ENCODE results near the gene ITGA8. TPM values are rescaled to one million over a fixed set of nuclear protein-coding genes. Genes with fewer than 3 reads are reported as not detected.
"Not testable (repeated sequence)": the region's sequence is repeated elsewhere in the genome, so short reads cannot be mapped to it uniquely, and the experiment has no call there.

The ITGA8 gene
- total and polyA plus RNA-seq, 2 donors (not counting 1 experiment from before 2014, with no cell fraction given): not detected

DNA sequence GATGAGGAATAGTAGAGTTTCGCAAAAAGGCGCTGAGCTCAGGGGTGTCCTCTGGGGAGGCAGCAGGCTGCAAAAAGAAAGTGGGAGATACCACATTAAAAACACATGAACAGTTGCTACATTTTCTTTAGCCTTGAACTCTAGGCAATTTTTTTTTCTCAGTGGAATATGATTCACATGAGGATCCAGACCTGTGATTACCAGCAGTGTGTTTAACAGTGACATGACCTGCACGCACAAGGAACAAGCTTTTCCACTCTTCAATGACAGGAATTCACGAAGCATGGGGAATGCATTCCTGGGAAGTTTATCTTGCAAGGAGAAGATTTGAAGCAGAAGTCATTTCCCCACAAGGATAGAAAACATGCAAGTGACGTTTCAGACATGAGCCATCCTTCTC, 161.6 kb downstream of the ITGA8 start:
- Mint-ChIP-seq H3K4me1 (no peaks in the 10 kb centered on the region), H3K27me3 (peaks cover 4% of the 10 kb centered on the region), H3K27ac (no peak overlapping the region), H3K4me3 (no peak overlapping the region), H3K9me3 (ENCODE audit: insufficient read depth) (peaks cover 2% of the 10 kb centered on the region)
- H3K4me1 ChIP-seq (ENCODE audit: control insufficient read depth in 2 of 2, insufficient read depth in 2 of 2, low read length in 2 of 2): no peaks in the 10 kb centered on the region
- POLR2A ChIA-PET: no interaction called here
- CTCF ChIA-PET: no interaction called here
- no peak overlapping the region for H2AFZ ChIP-seq (ENCODE audit: insufficient read depth, low read depth, low read length, poor library complexity, severe bottlenecking)
- no CpG with 5 or more reads among the region's 5 CpGs for WGBS (ENCODE audit: insufficient coverage)
- intact Hi-C loops (cut with micrococcal nuclease): no loop called here
- no peaks in the 10 kb centered on the region for H4K20me1 ChIP-seq (ENCODE audit: control insufficient read depth, insufficient read depth, low read length, poor library complexity, severe bottlenecking)
- TF ChIP-seq EZH2 (IDR thresholded peaks at IDR 0.05; ENCODE audit: borderline replicate concordance, insufficient read depth, low read depth, low read length, poor library complexity, severe bottlenecking): no peak
- TF ChIP-seq, protein P1, sequence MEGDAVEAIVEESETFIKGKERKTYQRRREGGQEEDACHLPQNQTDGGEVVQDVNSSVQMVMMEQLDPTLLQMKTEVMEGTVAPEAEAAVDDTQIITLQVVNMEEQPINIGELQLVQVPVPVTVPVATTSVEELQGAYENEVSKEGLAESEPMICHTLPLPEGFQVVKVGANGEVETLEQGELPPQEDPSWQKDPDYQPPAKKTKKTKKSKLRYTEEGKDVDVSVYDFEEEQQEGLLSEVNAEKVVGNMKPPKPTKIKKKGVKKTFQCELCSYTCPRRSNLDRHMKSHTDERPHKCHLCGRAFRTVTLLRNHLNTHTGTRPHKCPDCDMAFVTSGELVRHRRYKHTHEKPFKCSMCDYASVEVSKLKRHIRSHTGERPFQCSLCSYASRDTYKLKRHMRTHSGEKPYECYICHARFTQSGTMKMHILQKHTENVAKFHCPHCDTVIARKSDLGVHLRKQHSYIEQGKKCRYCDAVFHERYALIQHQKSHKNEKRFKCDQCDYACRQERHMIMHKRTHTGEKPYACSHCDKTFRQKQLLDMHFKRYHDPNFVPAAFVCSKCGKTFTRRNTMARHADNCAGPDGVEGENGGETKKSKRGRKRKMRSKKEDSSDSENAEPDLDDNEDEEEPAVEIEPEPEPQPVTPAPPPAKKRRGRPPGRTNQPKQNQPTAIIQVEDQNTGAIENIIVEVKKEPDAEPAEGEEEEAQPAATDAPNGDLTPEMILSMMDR (IDR thresholded peaks at IDR 0.05): no peak
- H3K27me3 ChIP-seq (replicated peaks in 1 of 4; ENCODE audit: control extremely low read depth in 1 of 4, control insufficient read depth in 3 of 4, insufficient read depth in 4 of 4, low read length in 3 of 4): peaks cover 0 to 2% (median 0%) of the 10 kb centered on the region in 4 experiments
- H3K9me3 ChIP-seq (ENCODE audit: control extremely low read depth in 1 of 3, control insufficient read depth in 2 of 3, insufficient read depth in 1 of 3, low read length in 2 of 3): peaks cover 0 to 5% (median 0%) of the 10 kb centered on the region in 3 donors
- H3K9ac ChIP-seq (ENCODE audit: low read length): no peak overlapping the region
- H3K27ac ChIP-seq (ENCODE audit: low read length in 2 of 2): no peak overlapping the region
- no peak overlapping the region for H3K4me3 ChIP-seq (ENCODE audit: control extremely low read depth in 1 of 5, extremely low read depth in 1 of 5, insufficient read depth in 1 of 5, low read depth in 2 of 5, low read length in 4 of 5)
- no peaks in the 10 kb centered on the region for H3K79me2 ChIP-seq (ENCODE audit: control insufficient read depth, insufficient read depth, low read length)
- DNase-seq (no peak), ATAC-seq (ENCODE audit: low read depth) (no peak)
- no peaks in the 10 kb centered on the region for H3K36me3 ChIP-seq (replicated peaks in 1 of 2; ENCODE audit: control extremely low read depth in 1 of 2, control insufficient read depth in 1 of 2, extremely low read depth in 1 of 2, insufficient read depth in 2 of 2, low read length in 1 of 2)
- H3K4me2 ChIP-seq (replicated peaks; ENCODE audit: low read depth, low read length, poor library complexity, severe bottlenecking): no peak overlapping the region

DNA sequence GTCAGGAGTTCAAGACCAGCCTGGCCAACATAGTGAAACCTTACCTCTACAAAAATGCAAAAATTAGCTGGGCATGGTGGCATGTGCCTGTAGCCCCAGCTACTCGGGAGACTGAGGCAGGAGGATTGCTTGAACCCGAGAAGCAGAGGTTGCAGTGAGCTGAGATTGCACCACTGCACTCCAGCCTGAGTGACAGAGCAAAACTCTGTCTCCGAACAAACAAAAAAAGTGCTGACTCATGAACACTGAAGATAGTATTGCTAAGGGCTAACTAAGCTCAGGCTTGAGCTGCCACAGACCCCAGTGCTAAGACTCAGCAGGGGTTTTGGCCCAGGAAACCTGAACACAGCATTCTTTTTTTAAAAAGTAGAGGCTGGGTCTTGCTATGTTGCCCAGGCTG, 162.6 kb downstream of the ITGA8 start:
- CTCF ChIA-PET; H2AFZ ChIP-seq (ENCODE audit: insufficient read depth, low read depth, low read length, poor library complexity, severe bottlenecking); H3K79me2 ChIP-seq (ENCODE audit: control insufficient read depth, insufficient read depth, low read length); H3K27me3 ChIP-seq (replicated peaks in 1 of 4; ENCODE audit: control extremely low read depth in 1 of 4, control insufficient read depth in 3 of 4, insufficient read depth in 4 of 4, low read length in 3 of 4); H3K27ac ChIP-seq (ENCODE audit: low read length in 2 of 2); H3K4me1 Mint-ChIP-seq; H3K4me3 ChIP-seq (ENCODE audit: control extremely low read depth in 1 of 5, extremely low read depth in 1 of 5, insufficient read depth in 1 of 5, low read depth in 2 of 5, low read length in 4 of 5); POLR2A ChIA-PET; intact Hi-C loops (cut with micrococcal nuclease); H4K20me1 ChIP-seq (ENCODE audit: control insufficient read depth, insufficient read depth, low read length, poor library complexity, severe bottlenecking); H3K27me3 Mint-ChIP-seq; H3K9me3 Mint-ChIP-seq (ENCODE audit: insufficient read depth); ATAC-seq (ENCODE audit: low read depth); DNase-seq; H3K4me1 ChIP-seq (ENCODE audit: control insufficient read depth in 2 of 2, insufficient read depth in 2 of 2, low read length in 2 of 2); H3K9ac ChIP-seq (ENCODE audit: low read length); H3K4me3 Mint-ChIP-seq; H3K27ac Mint-ChIP-seq; H3K4me2 ChIP-seq (replicated peaks; ENCODE audit: low read depth, low read length, poor library complexity, severe bottlenecking); H3K9me3 ChIP-seq (ENCODE audit: control extremely low read depth in 1 of 3, control insufficient read depth in 2 of 3, insufficient read depth in 1 of 3, low read length in 2 of 3); H3K36me3 ChIP-seq (replicated peaks in 1 of 2; ENCODE audit: control extremely low read depth in 1 of 2, control insufficient read depth in 1 of 2, extremely low read depth in 1 of 2, insufficient read depth in 2 of 2, low read length in 1 of 2): not testable (repeated sequence)
- 64% methylated on average over 3 of the region's 3 CpGs for WGBS (ENCODE audit: insufficient coverage)
